GM19372 (cell line): ENCODE data around the gene AFF3.

Experiments used
- ATAC-seq: cut with Tn5 transposase; IDR thresholded peaks from one replicate; pipeline ENCODE4 v1.9.1; 2021; ENCODE audit warnings: mild to moderate bottlenecking, low read depth, moderate library complexity; ENCODE audit not compliant: unreplicated experiment

AFF3 gene

GRCh38 chr2:99634234-99634633 is 508.2 kb downstream of the AFF3 start:
- ATAC-seq: no peak

- no peak for ATAC-seq
Measured at GRCh38 chr2:99631700-99632099, 510.7 kb downstream of the AFF3 start.

- no peak for ATAC-seq
Measured at GRCh38 chr2:99629320-99629719, 513.1 kb downstream of the AFF3 start.

GRCh38 chr2:99626158-99626557 is 516.2 kb downstream of the AFF3 start:
- ATAC-seq: no peak

- ATAC-seq: no peak
Measured at GRCh38 chr2:99624677-99625076, 517.7 kb downstream of the AFF3 start.

- ATAC-seq: no peak
Measured at GRCh38 chr2:99623613-99624012, 518.8 kb downstream of the AFF3 start.

- no peak for ATAC-seq
Measured at GRCh38 chr2:99623035-99623434, 519.4 kb downstream of the AFF3 start.

GRCh38 chr2:99622534-99622933 is 519.9 kb downstream of the AFF3 start:
- no peak for ATAC-seq

GRCh38 chr2:99621774-99622173 is 520.6 kb downstream of the AFF3 start:
- ATAC-seq: no peak

- no peak for ATAC-seq
Measured at GRCh38 chr2:99621106-99621505, 521.3 kb downstream of the AFF3 start.

- ATAC-seq: no peak
Measured at GRCh38 chr2:99619151-99619550, 523.2 kb downstream of the AFF3 start.

GRCh38 chr2:99618579-99619097 is 523.8 kb downstream of the AFF3 start:
- ATAC-seq: no peak

GRCh38 chr2:99617811-99618210 is 524.6 kb downstream of the AFF3 start:
- no peak for ATAC-seq

- ATAC-seq: no peak
Measured at GRCh38 chr2:99615247-99615771, 527.1 kb downstream of the AFF3 start.

- no peak for ATAC-seq
Measured at GRCh38 chr2:99613980-99614379, 528.4 kb downstream of the AFF3 start.

- ATAC-seq: no peak
Measured at GRCh38 chr2:99611786-99612185, 530.6 kb downstream of the AFF3 start.

GRCh38 chr2:99611034-99611433 is 531.4 kb downstream of the AFF3 start:
- ATAC-seq: no peak

- no peak for ATAC-seq
Measured at GRCh38 chr2:99609851-99610381, 532.5 kb downstream of the AFF3 start.

GRCh38 chr2:99608861-99609260 is 533.5 kb downstream of the AFF3 start:
- no peak for ATAC-seq

- ATAC-seq: no peak
Measured at GRCh38 chr2:99607861-99608491, 534.4 kb downstream of the AFF3 start.

- no peak for ATAC-seq
Measured at GRCh38 chr2:99607454-99607853, 534.9 kb downstream of the AFF3 start.

GRCh38 chr2:99605036-99605435 is 537.4 kb downstream of the AFF3 start:
- no peak for ATAC-seq
